ENCODE results near the gene WFDC2. TPM values are rescaled to one million over a fixed set of nuclear protein-coding genes. Genes with fewer than 3 reads are reported as not detected.
A peak's percentile ranks its signal among the peaks of the same experiment; 100 is the strongest.

WFDC2 gene, protein sequence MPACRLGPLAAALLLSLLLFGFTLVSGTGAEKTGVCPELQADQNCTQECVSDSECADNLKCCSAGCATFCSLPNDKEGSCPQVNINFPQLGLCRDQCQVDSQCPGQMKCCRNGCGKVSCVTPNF
- total RNA-seq, result 10 to 100 TPM in 1 of 4 donors, 1 to 10 TPM in 2, not detected in 1; 2.1 to 12.4 (median 7.9) TPM

DNA sequence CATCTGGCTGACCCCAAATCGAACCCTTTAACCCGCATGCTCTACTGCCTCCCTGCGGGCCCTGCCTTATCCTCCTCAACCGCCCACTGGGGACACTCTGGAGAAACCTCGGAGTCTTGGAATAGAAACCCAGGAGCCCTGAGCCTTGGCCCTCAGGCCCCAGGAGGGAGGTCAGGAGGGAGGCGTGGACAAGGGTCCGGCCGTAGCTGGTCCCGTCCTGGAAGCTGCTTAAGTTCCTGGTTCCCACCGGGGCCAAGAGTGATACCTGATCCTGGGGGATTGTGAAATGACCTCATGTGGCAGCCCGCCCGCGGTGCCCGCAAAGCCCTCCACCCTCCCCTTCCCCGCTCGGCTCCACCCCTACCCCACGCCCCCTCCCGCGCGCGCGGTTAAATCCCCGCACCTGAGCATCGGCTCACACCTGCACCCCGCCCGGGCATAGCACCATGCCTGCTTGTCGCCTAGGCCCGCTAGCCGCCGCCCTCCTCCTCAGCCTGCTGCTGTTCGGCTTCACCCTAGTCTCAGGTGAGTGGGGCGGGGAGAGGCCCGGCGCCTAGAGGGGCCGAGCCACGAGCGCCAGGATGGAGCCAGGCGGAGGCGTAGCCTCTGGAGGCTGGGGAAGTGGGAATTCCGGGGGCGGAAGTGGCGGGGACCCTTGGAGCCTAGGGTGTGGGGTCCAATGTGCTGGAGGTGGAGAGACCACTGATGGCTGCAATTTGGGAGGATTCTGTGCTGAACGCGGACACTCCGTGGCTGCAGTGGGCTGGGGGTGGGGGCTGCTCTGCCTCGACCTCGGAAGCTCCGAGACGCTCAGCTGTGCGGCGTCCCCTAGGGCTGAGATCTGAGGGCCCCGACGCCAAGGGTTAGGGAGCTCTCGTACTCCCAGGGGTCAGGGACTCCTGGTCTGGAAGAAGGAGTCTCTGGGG is at the start of gene WFDC2:
Gene WFDC2, plus strand, starts transcription at position 418 of the 926 bp plus-strand sequence. Its CDS starts 29 bp downstream, at position 447.
- DNase-seq, result peak in 1 of 3 donors; percentile 55
- no peak for TF ChIP-seq CTCF (IDR thresholded peaks at IDR 0.05)
- no peak for TF ChIP-seq POLR2A (IDR thresholded peaks at IDR 0.05)
- Histone ChIP-seq H3K36me3 (no peaks in the 10 kb centered on the region), H3K9me3 (no peaks in the 10 kb centered on the region), H3K27me3 (no peaks in the 10 kb centered on the region), H3K4me1 (peaks cover 0 to 20% (median 12%) of the 10 kb centered on the region in 4 donors), H3K4me3 (peak within 1 kb of the TSS; percentile 27 to 58 (median 46)), H3K27ac (peak within 1 kb of the TSS; percentile 10 to 57 (median 12))

- DNase-seq, result no peak
- H3K9me3 ChIP-seq, result no peaks in the 10 kb centered on the region
- no peaks in the 10 kb centered on the region for H3K27me3 ChIP-seq
- peaks cover 0 to 29% (median 13%) of the 10 kb centered on the region in 4 donors for H3K4me1 ChIP-seq
- H3K27ac ChIP-seq, result peak overlapping the region; percentile 67 to 75 (median 74)
- H3K36me3 ChIP-seq, result peaks cover 0 to 56% (median 0%) of the 10 kb centered on the region in 3 donors
- TF ChIP-seq CTCF (IDR thresholded peaks at IDR 0.05) (no peak), POLR2A (IDR thresholded peaks at IDR 0.05) (no peak)
- H3K4me3 ChIP-seq, result no peak overlapping the region
These were observed 49.4 kb upstream of the WFDC2 start for GRCh38 chr20:45420125-45420524.

DNA sequence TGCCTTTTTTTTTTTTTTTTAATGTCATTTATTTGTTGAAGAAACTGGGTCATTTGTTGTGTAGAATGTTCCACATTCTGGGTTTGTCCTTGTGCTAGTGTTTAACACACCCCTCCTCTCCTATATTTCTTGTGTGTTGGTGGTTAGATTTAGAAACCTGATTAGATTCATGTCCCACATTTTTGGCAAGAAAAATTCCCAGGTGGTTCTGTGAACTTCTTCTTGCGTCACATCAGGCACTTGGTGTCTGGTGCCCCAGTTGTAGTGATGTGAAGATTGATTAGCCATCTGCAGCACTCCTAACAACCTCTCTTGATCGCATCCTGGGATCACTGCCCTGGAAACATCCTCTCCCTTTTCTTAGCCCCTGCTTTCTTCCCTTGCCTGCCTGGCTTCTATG is 45.9 kb upstream of the WFDC2 start:
- TF ChIP-seq POLR2A (IDR thresholded peaks at IDR 0.05), result no peak
- no peak for TF ChIP-seq CTCF (IDR thresholded peaks at IDR 0.05)
- DNase-seq, result no peak
- H3K36me3 ChIP-seq, result peaks cover 0 to 70% (median 0%) of the 10 kb centered on the region in 3 donors
- H3K27me3 ChIP-seq, result no peaks in the 10 kb centered on the region
- H3K27ac ChIP-seq, result no peak overlapping the region
- no peak overlapping the region for H3K4me3 ChIP-seq
- H3K4me1 ChIP-seq, result peaks cover 0 to 20% (median 2%) of the 10 kb centered on the region in 4 donors
- no peaks in the 10 kb centered on the region for H3K9me3 ChIP-seq

DNA sequence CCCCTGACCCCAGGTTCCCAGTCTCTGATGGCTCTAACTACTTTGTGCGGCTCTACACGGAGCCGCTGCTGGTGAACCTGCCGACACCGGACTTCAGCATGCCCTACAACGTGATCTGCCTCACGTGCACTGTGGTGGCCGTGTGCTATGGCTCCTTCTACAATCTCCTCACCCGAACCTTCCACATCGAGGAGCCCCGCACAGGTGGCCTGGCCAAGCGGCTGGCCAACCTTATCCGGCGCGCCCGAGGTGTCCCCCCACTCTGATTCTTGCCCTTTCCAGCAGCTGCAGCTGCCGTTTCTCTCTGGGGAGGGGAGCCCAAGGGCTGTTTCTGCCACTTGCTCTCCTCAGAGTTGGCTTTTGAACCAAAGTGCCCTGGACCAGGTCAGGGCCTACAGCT is 44.0 kb upstream of the WFDC2 start:
- H3K36me3 ChIP-seq, result peaks cover 0 to 54% (median 0%) of the 10 kb centered on the region in 3 donors
- TF ChIP-seq POLR2A (IDR thresholded peaks at IDR 0.05) (no peak), CTCF (IDR thresholded peaks at IDR 0.05) (no peak)

DNA sequence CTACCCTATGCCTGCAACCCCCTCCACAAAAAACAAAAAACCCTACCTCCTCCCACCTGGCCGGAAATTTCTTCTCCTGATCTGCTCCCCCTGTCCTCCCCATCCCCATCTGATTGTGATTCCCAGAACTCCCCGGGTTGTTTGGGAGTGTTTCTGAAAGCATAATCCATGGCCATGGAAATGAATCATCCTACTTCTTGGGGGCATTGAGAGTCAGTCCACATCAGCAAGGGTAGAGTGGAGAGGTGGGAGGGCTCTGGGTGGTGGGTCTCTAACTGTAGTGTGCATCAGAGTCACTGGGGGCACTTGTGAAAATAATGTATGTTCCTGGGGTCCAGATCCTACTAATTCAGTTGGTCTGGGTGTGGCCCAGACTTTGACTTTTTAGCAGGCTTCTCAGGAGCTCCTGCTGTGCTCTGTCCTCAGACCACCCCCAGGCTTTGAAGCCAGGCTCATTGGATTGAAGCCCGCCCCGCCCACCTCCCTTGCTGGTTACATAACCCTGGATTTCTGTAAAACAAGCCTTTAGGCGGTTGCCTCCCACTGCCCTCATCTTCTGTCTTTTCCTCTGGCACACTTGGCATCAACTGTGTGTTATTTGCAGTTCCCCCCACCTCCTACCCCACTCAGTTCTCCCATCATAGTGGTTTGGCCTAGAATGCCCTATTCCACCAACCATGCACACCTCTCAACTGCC is 43.1 kb upstream of the WFDC2 start:
- peak overlapping the region in 3 of 4 donors; percentile 22 to 39 (median 36) for H3K27ac ChIP-seq
- no peaks in the 10 kb centered on the region for H3K9me3 ChIP-seq
- H3K36me3 ChIP-seq, result peaks cover 0 to 45% (median 0%) of the 10 kb centered on the region in 3 donors
- no peak overlapping the region for H3K4me3 ChIP-seq
- no peak for TF ChIP-seq CTCF (IDR thresholded peaks at IDR 0.05)
- TF ChIP-seq POLR2A (IDR thresholded peaks at IDR 0.05), result no peak
- DNase-seq, result peak in 1 of 3 donors; percentile 51
- H3K27me3 ChIP-seq, result no peaks in the 10 kb centered on the region
- H3K4me1 ChIP-seq, result peaks cover 0 to 13% (median 0%) of the 10 kb centered on the region in 4 donors

More for the DNA sequence above, 44.0 kb upstream of the WFDC2 start:
- no peak overlapping the region for H3K27ac ChIP-seq
- DNase-seq, result no peak
- no peak overlapping the region for H3K4me3 ChIP-seq
- H3K4me1 ChIP-seq, result peaks cover 0 to 13% (median 0%) of the 10 kb centered on the region in 4 donors
- H3K27me3 ChIP-seq, result no peaks in the 10 kb centered on the region
- no peaks in the 10 kb centered on the region for H3K9me3 ChIP-seq

Measured in Peyer's patch (tissue), 4 donors.